HFF-Myc (cell line): Measurements from ENCODE around the gene CDKAL1.
A peak's percentile ranks its signal among the peaks of the same experiment; 100 is the strongest.

Experiments used
- DNase-seq: peaks from one replicate; pipeline ENCODE4 v3.0.0-alpha.2; 2011; ENCODE audit warnings: low read depth; ENCODE audit errors: extremely low read depth
- H3K4me3 ChIP-seq: replicated peaks from 2 replicates; pipeline ENCODE4 v1.5.1; 2011; ENCODE audit warnings: low read depth, mild to moderate bottlenecking, control low read depth, low read length
- TF ChIP-seq, protein P1 (sequence below): IDR thresholded peaks from 2 replicates; pipeline ENCODE4 v1.5.1; 2012; ENCODE audit warnings: mild to moderate bottlenecking, low read depth, low read length, control low read depth; ENCODE audit errors: missing control alignments

CDKAL1 gene

GRCh38 chr6:20808924-20809323 lies 274.7 kb downstream of the CDKAL1 start:
- TF ChIP-seq, protein P1, sequence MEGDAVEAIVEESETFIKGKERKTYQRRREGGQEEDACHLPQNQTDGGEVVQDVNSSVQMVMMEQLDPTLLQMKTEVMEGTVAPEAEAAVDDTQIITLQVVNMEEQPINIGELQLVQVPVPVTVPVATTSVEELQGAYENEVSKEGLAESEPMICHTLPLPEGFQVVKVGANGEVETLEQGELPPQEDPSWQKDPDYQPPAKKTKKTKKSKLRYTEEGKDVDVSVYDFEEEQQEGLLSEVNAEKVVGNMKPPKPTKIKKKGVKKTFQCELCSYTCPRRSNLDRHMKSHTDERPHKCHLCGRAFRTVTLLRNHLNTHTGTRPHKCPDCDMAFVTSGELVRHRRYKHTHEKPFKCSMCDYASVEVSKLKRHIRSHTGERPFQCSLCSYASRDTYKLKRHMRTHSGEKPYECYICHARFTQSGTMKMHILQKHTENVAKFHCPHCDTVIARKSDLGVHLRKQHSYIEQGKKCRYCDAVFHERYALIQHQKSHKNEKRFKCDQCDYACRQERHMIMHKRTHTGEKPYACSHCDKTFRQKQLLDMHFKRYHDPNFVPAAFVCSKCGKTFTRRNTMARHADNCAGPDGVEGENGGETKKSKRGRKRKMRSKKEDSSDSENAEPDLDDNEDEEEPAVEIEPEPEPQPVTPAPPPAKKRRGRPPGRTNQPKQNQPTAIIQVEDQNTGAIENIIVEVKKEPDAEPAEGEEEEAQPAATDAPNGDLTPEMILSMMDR, result no peak
- DNase-seq, result no peak
- H3K4me3 ChIP-seq, result no peak overlapping the region

GRCh38 chr6:20810727-20811108 lies 276.5 kb downstream of the CDKAL1 start:
- DNase-seq, result no peak
- H3K4me3 ChIP-seq, result no peak overlapping the region

DNA sequence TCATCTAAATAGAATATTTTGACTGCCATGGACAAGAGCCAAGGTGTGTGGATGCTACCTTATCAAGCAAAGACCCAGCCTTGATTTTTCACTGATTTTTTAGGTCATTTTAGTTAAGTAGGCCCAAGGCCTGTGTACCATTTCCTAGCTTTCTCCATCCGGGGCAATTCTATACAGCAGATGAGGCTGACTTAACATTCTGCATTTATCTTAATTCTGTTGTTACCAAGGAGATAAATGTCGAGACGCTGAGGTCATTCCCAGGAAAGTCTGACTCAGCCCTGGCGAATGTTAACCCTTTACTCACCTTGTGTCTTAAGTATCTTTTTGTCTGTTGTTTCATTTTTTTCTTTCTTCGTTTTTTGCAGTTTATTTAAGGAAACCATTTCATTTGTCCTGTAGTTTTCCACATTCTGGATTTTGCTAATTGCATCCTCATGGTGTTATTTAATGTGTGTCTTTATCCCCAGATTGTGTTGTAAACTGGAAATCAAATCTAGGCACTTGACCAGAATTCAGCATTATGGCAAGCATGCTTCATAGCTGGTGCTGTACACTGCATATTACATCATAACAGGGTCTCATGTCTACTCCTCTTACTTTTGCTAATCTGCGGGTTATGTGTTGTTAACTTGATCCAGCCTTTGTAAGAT lies 277.0 kb downstream of the CDKAL1 start:
- TF ChIP-seq, protein P1, result no peak
- peak; percentile 96 for DNase-seq
- H3K4me3 ChIP-seq, result no peak overlapping the region

More at GRCh38 chr6:20810727-20811108, 276.5 kb downstream of the CDKAL1 start:
- TF ChIP-seq, protein P1, result no peak

GRCh38 chr6:20812776-20813175 lies 278.5 kb downstream of the CDKAL1 start:
- H3K4me3 ChIP-seq, result no peak overlapping the region
- TF ChIP-seq, protein P1, result no peak
- no peak for DNase-seq

DNA sequence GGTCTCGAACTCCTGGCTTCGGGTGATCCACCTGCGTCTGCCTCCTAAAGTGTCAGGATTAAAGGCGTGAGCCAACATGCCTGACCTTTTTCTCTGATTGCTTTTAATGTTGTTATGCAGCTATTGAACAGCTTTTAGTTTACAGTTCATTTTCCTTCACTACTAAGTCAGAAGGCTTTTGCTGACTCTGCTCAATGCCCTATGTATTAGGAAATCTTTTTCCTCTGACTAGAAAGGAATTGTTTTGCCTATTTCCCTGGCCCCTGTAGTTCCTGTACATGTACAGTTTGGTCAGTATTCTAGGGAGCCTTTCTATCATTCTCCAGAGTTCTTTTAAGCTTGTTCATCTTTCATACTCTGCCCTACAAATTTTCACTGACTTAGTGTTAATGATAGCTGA lies 280.2 kb downstream of the CDKAL1 start:
- TF ChIP-seq, protein P1, result no peak
- no peak for DNase-seq

DNA sequence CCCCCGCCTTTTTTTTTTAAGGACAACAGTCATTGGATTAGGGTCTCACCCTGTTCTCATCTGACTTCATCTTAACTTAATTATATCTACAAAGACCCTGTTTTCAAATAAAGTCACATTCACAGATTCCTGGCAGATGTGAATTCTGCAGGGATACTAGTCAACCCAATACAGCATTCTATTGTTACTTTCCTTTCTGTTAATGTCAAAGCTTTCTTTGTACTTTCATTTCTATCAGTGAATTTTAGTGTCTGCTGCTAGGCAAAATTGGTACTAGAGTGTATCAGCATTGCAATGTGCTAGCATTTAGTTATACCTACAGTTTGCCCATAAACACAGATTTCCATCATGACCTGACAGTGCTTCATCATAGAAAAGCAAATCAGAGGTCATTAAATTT lies 281.9 kb downstream of the CDKAL1 start:
- no peak for DNase-seq

More for the DNA sequence above, 280.2 kb downstream of the CDKAL1 start:
- H3K4me3 ChIP-seq, result no peak overlapping the region

More for the DNA sequence above, 281.9 kb downstream of the CDKAL1 start:
- TF ChIP-seq, protein P1, result no peak
- no peak overlapping the region for H3K4me3 ChIP-seq
